GM21447 (cell line): ENCODE measurements around the gene CUL3.
"Not testable (repeated sequence)": the region's sequence is repeated elsewhere in the genome, so short reads cannot be mapped to it uniquely, and the experiment has no call there.

Source experiments
- ATAC-seq: cut with Tn5 transposase; IDR thresholded peaks from one replicate; pipeline ENCODE4 v1.9.1; 2021; ENCODE audit not compliant: unreplicated experiment

The CUL3 gene

DNA sequence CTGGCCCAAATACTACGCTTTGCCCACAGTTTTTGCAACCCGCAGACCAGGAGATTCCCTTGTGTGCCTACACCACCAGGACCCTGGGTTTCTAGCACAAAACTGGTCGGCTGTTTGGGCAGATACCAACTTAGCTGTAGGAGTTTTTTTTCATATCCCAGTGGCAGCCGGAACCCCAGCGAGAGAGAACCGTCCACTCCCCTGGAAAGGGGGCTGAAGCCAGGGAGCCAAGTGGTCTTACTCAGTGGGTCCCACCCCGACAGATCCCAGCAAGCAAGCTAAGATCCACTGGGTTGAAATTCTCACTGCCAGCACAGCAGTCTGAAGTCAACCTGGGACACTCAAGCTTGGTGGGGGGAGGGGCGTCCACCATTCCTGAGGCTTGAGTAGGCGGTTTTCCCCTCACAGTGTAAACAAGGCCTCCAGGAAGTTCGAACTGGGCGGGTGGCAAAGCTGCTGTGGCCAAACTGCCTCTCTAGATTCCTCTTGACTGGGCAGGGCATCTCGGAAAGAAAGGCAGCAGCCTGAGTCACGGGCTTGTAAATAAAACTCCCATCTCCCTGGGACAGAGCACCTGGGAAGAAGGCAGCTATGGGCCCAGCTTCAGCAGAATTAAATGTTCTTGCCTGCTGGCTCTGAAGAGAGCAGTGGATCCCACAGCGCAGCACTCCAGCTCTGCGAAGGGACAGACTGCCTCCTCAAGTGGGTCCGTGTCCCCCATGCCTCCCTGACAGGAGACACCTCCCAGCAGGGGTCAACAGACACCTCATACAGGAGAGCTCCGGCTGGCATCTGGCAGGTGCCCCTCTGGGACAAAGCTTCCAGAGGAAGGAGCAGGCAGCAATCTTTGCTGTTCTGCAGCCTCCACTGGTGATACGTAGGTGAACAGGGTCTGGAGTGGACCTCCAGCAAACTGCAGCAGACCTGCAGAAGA lies 99.8 kb downstream of the CUL3 start:
- ATAC-seq = not testable (repeated sequence)

DNA sequence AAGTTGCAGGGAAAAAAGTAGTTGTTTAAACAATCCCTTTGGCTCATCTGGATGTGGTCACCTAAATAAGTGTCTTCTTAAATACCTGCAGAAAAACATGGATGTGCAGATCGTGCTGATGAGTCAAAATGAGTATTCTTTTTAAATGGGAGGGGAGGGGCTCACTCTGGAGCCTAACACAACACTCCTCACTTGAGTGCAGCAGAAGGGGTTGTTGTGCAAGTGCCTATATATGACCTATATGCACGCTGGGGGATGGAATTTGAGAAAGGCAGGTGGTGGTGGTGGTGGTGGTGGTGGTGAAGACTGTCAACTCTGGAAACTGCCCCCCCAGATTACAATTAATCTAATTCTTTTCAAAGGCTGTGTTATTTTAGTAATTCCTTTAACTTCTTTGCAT lies 105.3 kb downstream of the CUL3 start:
- no peak for ATAC-seq

DNA sequence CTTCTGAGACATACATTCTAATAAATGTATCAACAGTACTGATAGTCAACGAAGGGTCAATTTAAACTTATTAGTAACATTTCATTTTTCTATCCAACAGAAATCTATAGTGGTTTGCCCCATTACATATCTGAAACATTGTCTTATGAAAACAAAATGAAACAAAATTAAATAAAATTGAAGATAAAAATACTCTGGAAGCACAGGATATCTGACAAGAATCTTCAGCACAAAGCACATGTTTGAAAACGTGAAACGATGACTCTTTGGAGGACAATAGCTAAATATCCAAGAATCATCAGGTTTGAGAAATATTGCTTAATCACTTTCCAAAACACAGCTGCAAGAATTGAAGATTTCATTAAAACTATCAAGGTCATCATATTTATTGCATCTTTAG lies 112.3 kb downstream of the CUL3 start:
- ATAC-seq = no peak

- ATAC-seq = no peak
Measured at GRCh38 chr2:224472137-224472536, 113.0 kb downstream of the CUL3 start.

DNA sequence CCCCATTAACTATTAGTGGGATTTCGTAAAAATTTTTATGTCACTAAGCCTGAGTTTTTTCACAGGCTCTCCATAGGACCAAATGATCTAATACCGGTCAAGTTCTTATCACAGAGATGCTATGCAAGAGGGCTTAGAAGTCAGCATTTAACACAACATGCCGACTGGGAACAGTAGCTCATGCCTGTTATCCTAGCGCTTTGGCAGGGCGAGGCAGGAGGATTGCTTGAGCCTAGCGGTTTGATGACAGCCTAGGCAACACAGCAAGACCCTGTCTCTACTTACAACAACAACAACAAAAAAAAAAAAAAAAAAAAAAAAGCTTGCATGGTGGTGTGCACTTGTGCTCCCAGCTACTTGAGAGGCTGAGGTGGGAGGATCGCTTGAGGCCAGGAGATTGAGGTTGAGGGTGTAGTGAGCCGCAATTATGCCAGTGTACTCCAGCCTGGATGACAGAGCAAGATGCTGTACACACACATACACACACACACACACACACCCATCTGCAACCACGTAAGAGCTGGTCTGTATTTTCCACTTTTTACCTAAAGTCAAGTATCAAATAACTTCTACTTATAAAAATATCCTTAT lies 115.7 kb downstream of the CUL3 start:
- no peak for ATAC-seq

DNA sequence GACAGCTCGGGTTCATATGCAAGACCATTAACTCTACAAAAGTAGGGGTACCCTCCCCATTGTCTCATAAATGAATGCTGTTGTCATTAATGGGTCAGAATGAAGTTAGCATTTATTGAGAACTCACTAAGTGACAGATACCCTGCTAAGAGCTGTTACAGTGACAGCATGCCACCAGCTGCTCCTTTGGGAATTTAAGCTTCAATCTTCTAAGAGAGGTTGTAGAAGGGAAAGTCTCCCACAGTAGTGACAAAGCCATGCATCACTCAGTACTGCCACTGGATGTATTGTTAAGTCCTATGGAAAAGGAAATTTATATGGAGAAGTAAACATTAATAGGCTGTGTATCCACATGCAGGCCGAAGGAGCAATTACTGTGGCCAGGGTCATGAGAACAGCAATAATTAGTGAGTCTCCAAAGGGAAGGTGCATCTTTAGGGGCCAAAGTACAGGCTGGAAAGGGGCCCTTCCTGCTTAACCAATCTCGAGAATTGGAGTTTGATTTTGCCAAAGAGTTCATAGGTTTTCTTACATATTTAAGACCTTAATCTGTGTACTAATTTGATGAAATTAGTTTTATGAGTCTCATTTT lies 118.8 kb downstream of the CUL3 start:
- ATAC-seq = no peak

- ATAC-seq = no peak
Measured at GRCh38 chr2:224461391-224461790, 123.8 kb downstream of the CUL3 start.

GRCh38 chr2:224457408-224458096 lies 127.6 kb downstream of the CUL3 start:
- ATAC-seq = no peak

DNA sequence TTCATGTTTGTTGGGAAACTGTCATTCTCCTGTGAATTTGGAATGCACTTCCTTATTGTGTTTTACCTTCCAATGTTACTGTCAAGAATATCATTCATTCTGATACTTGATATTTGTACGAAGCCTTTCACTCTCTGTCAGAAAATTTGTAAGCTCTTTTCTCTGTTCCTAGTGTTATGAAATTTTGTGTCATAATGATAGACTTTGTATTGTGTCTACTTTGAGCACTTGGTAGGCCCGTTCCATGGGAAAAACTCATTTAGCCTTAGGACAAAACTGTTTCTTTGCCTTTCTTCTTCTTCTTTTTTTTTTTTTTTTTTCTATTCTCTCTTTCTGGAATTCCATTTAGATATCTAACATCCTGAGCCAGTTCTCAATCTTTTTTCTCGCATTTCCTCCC lies 131.3 kb downstream of the CUL3 start:
- ATAC-seq = no peak

DNA sequence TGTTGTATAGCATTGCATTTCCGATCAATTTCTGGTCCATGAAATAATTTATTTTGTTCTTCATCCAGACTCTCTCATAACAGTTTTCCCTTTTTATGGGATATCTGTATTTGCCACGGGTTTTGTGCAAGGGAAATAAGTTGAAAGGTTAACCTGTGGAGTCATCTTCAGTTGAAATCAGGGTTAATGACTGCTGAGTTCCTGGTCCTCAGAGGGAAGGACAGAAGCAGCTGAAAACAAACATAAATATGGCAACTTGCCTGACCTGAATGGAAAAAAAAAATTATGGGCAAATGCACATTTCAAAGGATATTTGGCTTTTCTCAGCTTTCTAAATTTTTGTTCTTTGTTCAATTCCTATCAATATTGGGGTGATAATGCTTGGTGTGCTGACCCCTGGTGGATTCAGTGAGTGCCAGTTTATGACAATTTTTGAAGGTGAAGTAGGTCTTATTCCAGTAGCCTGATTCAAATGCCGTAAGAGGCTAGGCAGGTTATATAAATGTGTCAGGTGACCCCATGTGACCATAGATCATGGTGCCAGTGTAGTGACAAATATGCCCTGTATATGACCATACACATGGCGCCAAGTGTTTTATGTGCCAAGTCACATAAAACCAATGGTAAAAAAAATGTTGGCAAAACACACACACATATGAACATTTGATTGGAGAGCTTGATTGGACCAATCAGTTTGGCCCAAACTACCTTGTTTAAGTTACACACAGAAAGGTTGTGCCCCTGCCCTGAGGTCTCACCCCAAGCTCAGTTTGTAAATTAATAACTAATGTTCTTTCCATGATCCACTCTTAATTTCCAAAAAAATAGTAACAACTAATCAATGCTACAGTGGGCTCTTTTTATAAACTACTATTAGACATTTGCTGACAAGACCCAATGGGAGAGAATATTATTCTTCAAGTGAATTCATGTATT lies 135.7 kb downstream of the CUL3 start:
- ATAC-seq = no peak

GRCh38 chr2:224448236-224448635 lies 136.9 kb downstream of the CUL3 start:
- no peak for ATAC-seq

DNA sequence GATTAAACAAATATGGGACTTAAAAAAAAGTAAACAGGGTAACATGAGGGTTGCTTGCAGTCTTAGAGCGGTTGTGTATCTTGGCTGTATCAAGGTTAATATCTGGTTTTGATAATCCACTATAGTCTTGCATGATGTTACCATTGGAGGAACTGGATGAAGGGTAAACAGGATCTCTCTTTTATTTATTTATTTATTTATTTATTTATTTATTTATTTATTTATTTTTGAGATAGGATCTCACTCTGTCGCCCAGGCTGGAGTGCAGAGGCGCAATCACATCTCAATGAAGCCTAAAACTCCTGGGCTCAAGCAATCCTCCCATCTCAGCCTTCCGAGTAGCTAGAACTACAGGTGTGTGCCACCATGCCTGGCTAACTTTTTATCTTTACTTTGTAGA lies 140.4 kb downstream of the CUL3 start:
- ATAC-seq = no peak

GRCh38 chr2:224444021-224444420 lies 141.1 kb downstream of the CUL3 start:
- no peak for ATAC-seq

- no peak for ATAC-seq
Measured at GRCh38 chr2:224442071-224442967, 142.8 kb downstream of the CUL3 start.

DNA sequence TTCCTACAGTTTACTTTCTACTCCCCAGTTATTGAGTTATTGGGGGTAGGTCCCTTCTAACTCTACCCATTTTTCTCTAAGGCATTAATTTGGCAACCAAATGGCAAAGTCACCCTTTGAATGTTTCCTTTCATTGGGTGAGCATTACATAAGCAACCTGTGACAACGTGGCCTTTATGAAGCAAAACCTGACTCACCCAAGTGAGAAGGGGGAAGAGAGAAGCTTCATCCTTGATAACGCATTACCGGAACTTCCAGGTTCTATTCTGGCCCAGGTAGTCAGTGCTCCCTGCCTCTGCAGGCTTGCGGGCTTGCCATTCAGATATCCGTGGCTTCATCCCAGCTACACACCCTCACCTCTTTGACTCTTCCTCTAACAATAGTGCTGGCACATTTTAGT lies 144.2 kb downstream of the CUL3 start:
- ATAC-seq = no peak

DNA sequence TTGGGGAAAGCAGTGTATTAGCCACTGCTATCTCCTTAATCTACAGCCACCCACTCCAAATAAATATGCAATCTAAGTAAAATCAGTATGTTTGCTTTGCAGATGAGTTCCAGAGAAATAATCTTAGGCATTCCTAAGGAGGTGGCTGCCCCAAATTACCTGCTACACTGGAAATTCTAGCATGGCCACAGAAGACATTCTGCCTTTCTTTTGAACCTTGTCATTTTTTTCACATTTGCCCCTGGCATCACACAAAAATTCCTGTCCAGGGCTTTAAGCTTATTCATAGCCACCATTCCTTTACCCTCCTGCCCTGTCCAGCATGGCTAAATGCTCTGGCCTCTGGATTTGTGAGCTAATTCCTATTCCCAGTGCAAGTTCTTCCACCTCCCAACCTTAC lies 146.4 kb downstream of the CUL3 start:
- no peak for ATAC-seq

- ATAC-seq = no peak
Measured at GRCh38 chr2:224436634-224437033, 148.5 kb downstream of the CUL3 start.

- ATAC-seq = no peak
Measured at GRCh38 chr2:224434618-224435017, 150.5 kb downstream of the CUL3 start.

- no peak for ATAC-seq
Measured at GRCh38 chr2:224433442-224433841, 151.7 kb downstream of the CUL3 start.
